ENCODE data around the gene TMEM120B. TPM values are rescaled to one million over a fixed set of nuclear protein-coding genes. Genes with fewer than 3 reads are reported as not detected.

Gene TMEM120B
- total and polyA plus RNA-seq, 2 of the 13 experiments (the other 11 are each of a cell fraction or from before 2014, with no cell fraction given) = 7.1 to 12.9 TPM

DNA sequence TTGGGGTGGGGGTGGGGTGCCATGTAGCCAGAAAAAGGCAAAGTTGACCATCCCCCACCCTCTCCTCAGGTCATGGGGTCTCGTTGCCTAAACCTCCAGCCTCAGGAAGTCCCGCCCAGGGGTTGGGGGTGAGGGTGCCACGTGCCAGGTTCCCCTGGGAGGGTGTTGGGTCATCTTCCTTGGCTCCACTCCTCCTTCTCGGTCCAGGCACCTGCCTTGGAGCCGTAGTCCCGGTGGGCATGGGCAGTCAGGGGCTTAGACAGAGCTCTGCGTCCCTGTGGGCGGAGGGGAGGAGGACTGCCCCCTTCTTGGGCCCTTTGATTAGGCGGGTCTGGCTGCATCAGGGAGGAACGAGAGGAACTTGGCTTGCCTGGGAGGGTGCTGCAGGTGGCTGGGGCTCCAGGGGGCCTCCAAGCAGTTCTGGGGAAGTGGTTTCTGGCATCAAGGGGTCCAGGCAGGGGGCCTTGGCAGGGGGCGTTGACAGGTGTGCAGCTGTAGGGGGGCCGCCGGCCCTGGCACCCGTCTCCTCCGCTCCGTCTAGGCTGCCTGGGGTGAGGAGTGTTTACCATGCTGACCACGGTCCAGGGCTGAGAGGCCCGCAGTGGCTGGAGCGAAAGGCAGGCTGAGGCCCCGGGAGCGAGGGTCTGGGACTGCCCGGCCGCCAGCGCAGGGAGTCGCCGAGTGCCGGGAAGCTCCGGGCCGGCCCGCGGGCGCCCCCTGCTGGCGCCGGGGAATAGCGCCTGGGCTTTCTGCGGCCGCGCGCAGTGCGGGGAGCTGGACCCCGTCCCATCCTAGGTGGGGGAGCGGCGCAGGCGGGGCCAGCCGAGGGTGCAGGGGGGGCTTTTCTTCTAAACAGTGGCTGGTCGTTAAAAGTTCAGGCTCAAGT lies 99.1 kb downstream of the TMEM120B start (continued):
- TF ChIP-seq KMT2B (CRISPR knock-in tag; IDR thresholded peaks at IDR 0.05) (no peak), PLRG1 (conservative IDR thresholded peaks at IDR 0.05) (no peak), SAP130 (CRISPR knock-in tag; IDR thresholded peaks at IDR 0.05; ENCODE audit: low read depth) (no peak; the same call in 1 of the 2 replicates), RELA (CRISPR knock-in tag; IDR thresholded peaks at IDR 0.05) (no peak), ZNF713 (CRISPR knock-in tag; IDR thresholded peaks at IDR 0.05) (no peak), HDAC1 (CRISPR knock-in tag; IDR thresholded peaks at IDR 0.05) (peak; percentile 70; the same call in 1 of the 2 replicates), KLF6 (CRISPR knock-in tag; IDR thresholded peaks at IDR 0.05) (peak; percentile 73; the same call in 1 of the 2 replicates), MYC (CRISPR knock-in tag; IDR thresholded peaks at IDR 0.05; ENCODE audit: borderline replicate concordance) (peak; percentile 32; the same call in 1 of the 2 replicates), ZNF207 (IDR thresholded peaks at IDR 0.05; ENCODE audit: borderline replicate concordance) (no peak), NR3C1 (CRISPR knock-in tag; IDR thresholded peaks at IDR 0.05) (no peak), FOXA1 (IDR thresholded peaks at IDR 0.05) (no peak), FOXA1 (CRISPR knock-in tag; IDR thresholded peaks at IDR 0.05) (peak; percentile 35; the same call in 1 of the 2 replicates), NFRKB (IDR thresholded peaks at IDR 0.05) (no peak), KMT2A (CRISPR knock-in tag; IDR thresholded peaks at IDR 0.05) (no peak), ZNF761 (CRISPR knock-in tag; conservative IDR thresholded peaks at IDR 0.05) (no peak)
- TF ChIP-seq, protein P1, sequence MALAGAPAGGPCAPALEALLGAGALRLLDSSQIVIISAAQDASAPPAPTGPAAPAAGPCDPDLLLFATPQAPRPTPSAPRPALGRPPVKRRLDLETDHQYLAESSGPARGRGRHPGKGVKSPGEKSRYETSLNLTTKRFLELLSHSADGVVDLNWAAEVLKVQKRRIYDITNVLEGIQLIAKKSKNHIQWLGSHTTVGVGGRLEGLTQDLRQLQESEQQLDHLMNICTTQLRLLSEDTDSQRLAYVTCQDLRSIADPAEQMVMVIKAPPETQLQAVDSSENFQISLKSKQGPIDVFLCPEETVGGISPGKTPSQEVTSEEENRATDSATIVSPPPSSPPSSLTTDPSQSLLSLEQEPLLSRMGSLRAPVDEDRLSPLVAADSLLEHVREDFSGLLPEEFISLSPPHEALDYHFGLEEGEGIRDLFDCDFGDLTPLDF (CRISPR knock-in tag; IDR thresholded peaks at IDR 0.05) = no peak
- TF ChIP-seq, protein P2, sequence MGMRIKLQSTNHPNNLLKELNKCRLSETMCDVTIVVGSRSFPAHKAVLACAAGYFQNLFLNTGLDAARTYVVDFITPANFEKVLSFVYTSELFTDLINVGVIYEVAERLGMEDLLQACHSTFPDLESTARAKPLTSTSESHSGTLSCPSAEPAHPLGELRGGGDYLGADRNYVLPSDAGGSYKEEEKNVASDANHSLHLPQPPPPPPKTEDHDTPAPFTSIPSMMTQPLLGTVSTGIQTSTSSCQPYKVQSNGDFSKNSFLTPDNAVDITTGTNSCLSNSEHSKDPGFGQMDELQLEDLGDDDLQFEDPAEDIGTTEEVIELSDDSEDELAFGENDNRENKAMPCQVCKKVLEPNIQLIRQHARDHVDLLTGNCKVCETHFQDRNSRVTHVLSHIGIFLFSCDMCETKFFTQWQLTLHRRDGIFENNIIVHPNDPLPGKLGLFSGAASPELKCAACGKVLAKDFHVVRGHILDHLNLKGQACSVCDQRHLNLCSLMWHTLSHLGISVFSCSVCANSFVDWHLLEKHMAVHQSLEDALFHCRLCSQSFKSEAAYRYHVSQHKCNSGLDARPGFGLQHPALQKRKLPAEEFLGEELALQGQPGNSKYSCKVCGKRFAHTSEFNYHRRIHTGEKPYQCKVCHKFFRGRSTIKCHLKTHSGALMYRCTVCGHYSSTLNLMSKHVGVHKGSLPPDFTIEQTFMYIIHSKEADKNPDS (CRISPR knock-in tag; IDR thresholded peaks at IDR 0.05) = no peak
- TF ChIP-seq, protein P3, sequence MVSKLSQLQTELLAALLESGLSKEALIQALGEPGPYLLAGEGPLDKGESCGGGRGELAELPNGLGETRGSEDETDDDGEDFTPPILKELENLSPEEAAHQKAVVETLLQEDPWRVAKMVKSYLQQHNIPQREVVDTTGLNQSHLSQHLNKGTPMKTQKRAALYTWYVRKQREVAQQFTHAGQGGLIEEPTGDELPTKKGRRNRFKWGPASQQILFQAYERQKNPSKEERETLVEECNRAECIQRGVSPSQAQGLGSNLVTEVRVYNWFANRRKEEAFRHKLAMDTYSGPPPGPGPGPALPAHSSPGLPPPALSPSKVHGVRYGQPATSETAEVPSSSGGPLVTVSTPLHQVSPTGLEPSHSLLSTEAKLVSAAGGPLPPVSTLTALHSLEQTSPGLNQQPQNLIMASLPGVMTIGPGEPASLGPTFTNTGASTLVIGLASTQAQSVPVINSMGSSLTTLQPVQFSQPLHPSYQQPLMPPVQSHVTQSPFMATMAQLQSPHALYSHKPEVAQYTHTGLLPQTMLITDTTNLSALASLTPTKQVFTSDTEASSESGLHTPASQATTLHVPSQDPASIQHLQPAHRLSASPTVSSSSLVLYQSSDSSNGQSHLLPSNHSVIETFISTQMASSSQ (IDR thresholded peaks at IDR 0.05; ENCODE audit: low read depth) = no peak
- TF ChIP-seq, protein P3 (CRISPR knock-in tag; IDR thresholded peaks at IDR 0.05; ENCODE audit: borderline replicate concordance) = no peak
- TF ChIP-seq, protein P4, sequence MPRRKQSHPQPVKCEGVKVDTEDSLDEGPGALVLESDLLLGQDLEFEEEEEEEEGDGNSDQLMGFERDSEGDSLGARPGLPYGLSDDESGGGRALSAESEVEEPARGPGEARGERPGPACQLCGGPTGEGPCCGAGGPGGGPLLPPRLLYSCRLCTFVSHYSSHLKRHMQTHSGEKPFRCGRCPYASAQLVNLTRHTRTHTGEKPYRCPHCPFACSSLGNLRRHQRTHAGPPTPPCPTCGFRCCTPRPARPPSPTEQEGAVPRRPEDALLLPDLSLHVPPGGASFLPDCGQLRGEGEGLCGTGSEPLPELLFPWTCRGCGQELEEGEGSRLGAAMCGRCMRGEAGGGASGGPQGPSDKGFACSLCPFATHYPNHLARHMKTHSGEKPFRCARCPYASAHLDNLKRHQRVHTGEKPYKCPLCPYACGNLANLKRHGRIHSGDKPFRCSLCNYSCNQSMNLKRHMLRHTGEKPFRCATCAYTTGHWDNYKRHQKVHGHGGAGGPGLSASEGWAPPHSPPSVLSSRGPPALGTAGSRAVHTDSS (CRISPR knock-in tag; conservative IDR thresholded peaks at IDR 0.05) = no peak
- TF ChIP-seq, protein P5, sequence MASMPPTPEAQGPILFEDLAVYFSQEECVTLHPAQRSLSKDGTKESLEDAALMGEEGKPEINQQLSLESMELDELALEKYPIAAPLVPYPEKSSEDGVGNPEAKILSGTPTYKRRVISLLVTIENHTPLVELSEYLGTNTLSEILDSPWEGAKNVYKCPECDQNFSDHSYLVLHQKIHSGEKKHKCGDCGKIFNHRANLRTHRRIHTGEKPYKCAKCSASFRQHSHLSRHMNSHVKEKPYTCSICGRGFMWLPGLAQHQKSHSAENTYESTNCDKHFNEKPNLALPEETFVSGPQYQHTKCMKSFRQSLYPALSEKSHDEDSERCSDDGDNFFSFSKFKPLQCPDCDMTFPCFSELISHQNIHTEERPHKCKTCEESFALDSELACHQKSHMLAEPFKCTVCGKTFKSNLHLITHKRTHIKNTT (CRISPR knock-in tag; IDR thresholded peaks at IDR 0.05) = no peak
